ENCODE results near the gene UNC119.

The UNC119 gene

DNA sequence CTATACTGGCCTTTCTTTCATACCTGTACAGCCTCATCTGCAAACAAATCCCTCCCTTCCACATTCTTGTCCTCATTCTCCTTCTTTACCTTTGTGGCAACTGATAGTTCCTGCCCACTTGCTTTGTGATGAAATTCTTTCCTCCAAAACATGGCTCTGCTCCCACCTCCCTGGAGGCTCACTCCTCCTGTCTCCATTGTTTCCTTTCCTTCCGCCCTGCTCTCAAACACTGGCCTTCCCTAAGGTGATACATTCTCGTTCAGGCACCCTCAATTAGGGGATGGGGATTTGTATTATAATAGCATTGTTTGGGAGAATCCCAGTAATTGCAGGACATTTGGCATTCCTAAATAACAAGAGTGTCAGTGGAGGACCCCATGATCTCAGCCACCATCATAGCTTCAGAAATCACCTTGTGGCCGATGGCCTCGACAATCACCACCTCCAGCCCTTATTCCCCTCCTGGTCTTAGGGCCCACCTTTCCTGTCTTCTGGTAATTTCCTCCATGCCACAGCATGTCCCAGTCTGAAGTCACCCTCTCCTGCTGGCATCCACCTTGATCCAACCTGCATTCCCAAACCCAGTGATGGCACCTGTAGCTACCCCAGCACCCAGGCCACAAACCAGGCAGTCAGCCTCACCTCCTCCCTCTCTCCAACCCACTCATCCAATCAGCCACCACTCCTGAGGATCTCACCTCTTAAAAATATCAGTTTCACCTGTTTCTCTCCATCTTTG lies 7.9 kb downstream of the UNC119 start:
- DNase-seq (ENCODE audit: low read depth in 2 of 2) = no peak

GRCh38 chr17:28541439-28541838 lies 11.0 kb downstream of the UNC119 start:
- no peak for DNase-seq (ENCODE audit: low read depth in 2 of 2)

DNA sequence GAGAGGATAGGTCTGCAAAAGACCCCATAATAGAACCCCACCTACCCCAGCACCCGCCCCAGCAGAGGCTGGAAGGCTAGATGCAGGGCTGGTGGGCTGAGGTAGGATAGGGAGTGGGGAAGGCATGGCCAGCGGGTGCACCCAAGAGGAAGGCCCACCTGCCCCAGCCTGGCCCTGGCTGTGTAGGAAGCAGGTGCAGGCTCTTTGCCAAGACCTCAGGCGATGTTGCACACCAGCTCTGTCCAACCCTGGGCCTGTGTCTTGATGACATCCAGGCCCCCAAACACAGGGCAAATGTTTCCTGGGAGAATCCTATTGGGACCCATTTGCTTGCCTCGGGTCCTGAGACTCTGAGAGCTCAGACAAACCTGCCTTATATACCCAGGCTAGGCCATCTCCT lies 12.2 kb downstream of the UNC119 start:
- DNase-seq (ENCODE audit: low read depth in 2 of 2) = no peak

- DNase-seq (ENCODE audit: low read depth in 2 of 2) = no peak
Measured at GRCh38 chr17:28538296-28538895, 14.0 kb downstream of the UNC119 start.

- no peak for DNase-seq (ENCODE audit: low read depth in 2 of 2)
Measured at GRCh38 chr17:28537219-28537610, 15.2 kb downstream of the UNC119 start.

- no peak for DNase-seq (ENCODE audit: low read depth in 2 of 2)
Measured at GRCh38 chr17:28536532-28537218, 15.7 kb downstream of the UNC119 start.

GRCh38 chr17:28534740-28535375 lies 17.6 kb downstream of the UNC119 start:
- DNase-seq (ENCODE audit: low read depth in 2 of 2) = no peak

DNA sequence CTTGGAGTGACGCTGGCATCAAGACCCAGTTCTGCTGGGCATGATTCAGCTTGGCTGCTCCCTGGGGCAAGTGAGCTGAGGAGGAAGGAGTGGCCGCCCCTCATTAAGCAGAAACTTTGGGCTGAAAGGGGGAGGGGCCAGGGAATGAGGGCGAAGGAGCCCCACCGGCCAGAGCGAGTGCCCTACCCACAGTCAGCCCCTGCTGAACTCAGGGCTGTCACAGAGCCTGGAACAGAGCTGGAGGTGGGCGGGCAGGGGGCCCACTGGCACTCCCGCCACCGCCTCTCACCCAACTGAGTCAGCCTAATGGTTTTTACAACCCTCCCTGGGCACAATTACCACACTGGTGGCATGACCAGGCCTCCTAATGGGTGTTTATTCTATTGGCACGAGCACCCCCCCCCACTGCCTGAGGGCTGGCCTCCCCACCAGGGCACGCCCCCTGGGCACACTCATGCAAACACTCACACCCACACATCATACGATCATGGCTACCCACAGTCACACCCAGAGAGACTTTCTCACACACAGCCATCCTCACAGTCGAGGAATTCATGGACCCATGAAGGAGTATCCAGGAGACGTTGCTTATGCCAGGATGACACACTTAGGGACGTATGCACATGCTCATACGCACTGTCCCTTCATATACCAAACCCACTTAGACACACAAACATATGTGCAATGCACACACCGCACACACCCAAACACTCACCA lies 19.2 kb downstream of the UNC119 start:
- DNase-seq (ENCODE audit: low read depth in 2 of 2) = no peak

DNA sequence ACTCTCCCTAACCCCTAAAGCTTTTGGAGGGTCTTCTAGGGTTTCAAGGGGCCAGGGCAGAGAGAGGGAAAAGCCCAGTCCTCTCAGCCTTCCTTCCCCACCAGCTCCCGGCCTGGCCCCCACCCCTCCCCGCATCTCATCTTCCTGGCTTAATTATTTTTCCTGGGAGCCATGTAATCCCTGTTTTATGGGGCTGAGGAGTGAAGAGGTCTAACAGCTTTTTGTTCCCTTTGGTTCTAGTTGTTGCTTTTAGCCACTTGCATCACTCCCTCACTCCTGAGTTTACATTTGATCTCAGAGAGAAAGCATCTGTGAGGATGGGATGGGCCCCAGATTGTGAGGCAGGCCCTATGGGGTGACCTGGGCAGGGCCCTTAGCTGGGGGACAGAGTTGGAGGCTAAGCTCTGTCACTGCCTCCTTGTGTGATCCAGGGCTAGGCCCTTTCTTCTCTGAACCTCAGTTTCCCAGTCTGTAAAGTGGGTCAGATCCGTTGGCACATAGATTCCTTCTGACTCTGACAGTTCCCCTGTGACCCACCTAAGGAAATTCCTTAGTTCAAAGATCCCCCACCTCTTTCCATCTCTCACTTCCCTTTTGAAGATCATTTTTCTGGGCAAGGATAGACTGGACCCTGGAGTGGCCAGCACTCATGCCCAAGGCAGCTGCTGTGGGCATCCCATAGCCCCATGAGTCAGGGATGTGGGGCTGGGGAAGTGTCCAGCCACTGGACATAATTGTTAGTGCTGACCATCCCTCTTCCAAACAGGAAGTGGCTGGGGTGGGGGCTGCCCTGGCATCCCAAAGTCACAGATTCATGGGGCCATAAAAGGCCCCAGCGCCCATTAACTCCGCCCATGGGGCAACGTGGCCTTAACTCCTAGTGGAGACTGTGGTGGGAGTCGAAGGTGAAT lies 20.1 kb downstream of the UNC119 start:
- DNase-seq (ENCODE audit: low read depth in 2 of 2) = no peak

DNA sequence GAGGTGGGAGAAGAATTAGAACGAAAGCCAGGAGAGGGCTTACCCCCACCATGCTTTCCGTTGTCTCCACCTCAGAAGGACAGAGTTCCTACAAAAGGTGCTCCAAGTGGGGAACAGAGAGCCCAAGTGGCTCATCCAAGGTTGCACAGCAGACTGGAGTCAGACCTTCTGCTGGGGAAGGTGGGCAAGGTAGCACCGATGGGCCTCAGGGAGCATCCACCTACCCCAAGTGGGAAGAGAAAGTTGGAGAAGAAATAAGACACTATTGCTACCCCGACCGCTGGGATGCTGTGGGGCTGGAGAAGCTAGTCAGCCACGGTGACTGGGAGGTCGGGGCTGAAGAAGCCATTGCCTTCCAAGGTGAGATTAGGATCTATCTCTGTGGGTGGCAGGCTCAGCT lies 21.5 kb downstream of the UNC119 start:
- DNase-seq (ENCODE audit: low read depth in 2 of 2) = no peak

- no peak for DNase-seq (ENCODE audit: low read depth in 2 of 2)
Measured at GRCh38 chr17:28530250-28530649, 22.2 kb downstream of the UNC119 start.

DNA sequence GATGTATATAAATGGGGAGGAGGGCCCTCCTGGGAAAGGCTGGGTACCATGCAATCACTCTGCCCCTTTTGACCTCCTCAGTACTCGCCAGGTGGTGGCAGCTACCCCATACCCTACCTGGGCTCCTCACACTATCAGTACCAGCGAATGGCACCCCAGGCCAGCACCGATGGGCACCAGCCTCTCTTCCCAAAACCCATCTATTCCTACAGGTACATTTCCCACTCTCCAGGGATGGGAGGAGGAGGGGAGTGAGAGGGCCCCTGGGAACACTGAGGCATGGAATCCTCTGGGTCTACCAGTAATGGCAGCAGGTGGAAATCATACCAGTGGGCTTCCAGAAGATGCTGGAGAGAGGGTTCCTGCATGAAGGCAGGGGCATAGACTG lies 23.4 kb downstream of the UNC119 start:
- no peak for DNase-seq (ENCODE audit: low read depth in 2 of 2)

- DNase-seq (ENCODE audit: low read depth in 2 of 2) = no peak
Measured at GRCh38 chr17:28528327-28529012, 24.0 kb downstream of the UNC119 start.

- DNase-seq (ENCODE audit: low read depth in 2 of 2) = no peak
Measured at GRCh38 chr17:28527859-28528258, 24.6 kb downstream of the UNC119 start.

- no peak for DNase-seq (ENCODE audit: low read depth in 2 of 2)
Measured at GRCh38 chr17:28527181-28527681, 25.2 kb downstream of the UNC119 start.

DNA sequence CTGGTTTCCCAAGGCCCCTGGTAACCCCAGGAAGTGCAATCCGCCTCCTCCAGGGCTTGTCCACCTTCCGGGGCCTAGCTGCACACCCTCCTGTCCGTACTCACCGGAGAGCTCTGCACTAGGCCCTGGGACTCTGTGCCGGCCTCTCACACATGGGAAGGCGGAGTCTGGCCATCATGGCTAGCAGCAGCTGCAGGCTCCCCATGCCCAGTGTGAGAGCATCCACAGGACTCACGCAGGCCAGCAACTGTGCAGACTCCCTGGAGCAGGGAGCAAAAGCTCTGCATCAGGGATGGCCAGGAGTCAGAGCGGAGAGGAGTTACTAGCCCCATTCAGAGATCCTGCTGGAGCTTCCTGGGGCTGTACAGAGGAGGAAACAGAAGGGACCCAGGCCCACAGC lies 26.0 kb downstream of the UNC119 start:
- DNase-seq (ENCODE audit: low read depth in 2 of 2) = no peak

- DNase-seq (ENCODE audit: low read depth in 2 of 2) = no peak
Measured at GRCh38 chr17:28524476-28525424, 27.7 kb downstream of the UNC119 start.

DNA sequence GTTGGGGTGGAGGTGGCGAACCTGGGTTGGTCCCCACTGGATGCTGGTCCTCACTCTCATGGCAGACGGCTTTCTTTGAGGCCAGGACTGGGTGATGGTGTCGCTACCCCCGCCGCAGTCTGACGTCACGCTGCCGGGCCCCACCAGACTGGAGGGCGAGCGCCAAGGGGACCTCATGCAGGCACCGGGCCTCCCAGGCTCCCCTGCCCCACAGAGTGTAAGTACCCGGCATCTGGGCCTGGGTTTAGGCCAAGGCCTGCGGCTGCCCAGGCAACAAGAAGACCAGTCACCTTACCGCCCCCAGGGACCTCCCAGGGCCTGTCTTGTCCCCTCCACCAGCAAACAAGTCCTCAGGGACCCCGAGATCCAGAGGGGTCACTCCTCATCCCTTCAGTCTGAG lies 28.5 kb downstream of the UNC119 start:
- DNase-seq (ENCODE audit: low read depth in 2 of 2) = no peak

GRCh38 chr17:28523186-28523585 lies 29.2 kb downstream of the UNC119 start:
- no peak for DNase-seq (ENCODE audit: low read depth in 2 of 2)

All from stimulated activated CD4-positive, alpha-beta T cell treated with anti-CD3 and anti-CD28 coated beads, Interleukin-1b, Interleukin-23, amount 100 ng/mL, for 4 hours (primary cell).